ENCODE measurements around the gene WWTR1.

GRCh38 chr3:149474250-149474817 is 183.5 kb downstream of the WWTR1 start, which contains the start of gene TM4SF4:
- no peak for TF ChIP-seq POLR2A (IDR thresholded peaks at IDR 0.05; ENCODE audit: low read depth, low read length)
- no peak for TF ChIP-seq TAF1 (IDR thresholded peaks at IDR 0.05; ENCODE audit: borderline replicate concordance, low read depth, low read length)

All from GM12892 (cell line).